H1 (cell line): ENCODE measurements around the gene CEP126. TPM values are rescaled to one million over a fixed set of nuclear protein-coding genes. Genes with fewer than 3 reads are reported as not detected.

Source experiments
- CTCF ChIA-PET: fragments of 300-600 bp; sonication (Branson Sonifier 250); formaldehyde crosslinking; loops from one replicate; lab custom pipeline; 2021; ENCODE audit not compliant: partially characterized antibody; lab: Charles Lee
- POLR2A ChIA-PET: fragments of 300-600 bp; sonication (Branson Sonifier 250); formaldehyde crosslinking; loops from one replicate; lab custom pipeline; 2021; ENCODE audit warnings: inconsistent platforms; ENCODE audit not compliant: partially characterized antibody; lab: Charles Lee
- DNase-seq, 2 experiments: peaks; one replicate each; pipeline versions ENCODE4 v3.0.0 to v3.0.0-alpha.2; 2010 to 2022; ENCODE audit warnings: low spot score in 2 of 2, low read depth in 1 of 2, mixed read lengths in 1 of 2
- FAIRE-seq: peaks from 2 replicates; lab custom pipeline; 2011; peaks lifted over from hg19 to GRCh38; lab: Jason Lieb, UNC
- H2AFZ ChIP-seq: 2 replicates; pipeline ENCODE4 v1.8.1; 2012; ENCODE audit warnings: low read length, inconsistent platforms
- H2AK5ac ChIP-seq: 2 replicates; pipeline ENCODE4 v1.6.1; 2013; ENCODE audit warnings: low read depth, low read length
- H2BK120ac ChIP-seq: replicated peaks from 2 replicates; pipeline ENCODE3; 2013; ENCODE audit warnings: low read depth, low read length, inconsistent platforms
- H2BK12ac ChIP-seq: 2 replicates; pipeline ENCODE4 v1.6.1; 2013; ENCODE audit warnings: low read depth, low read length
- H2BK15ac ChIP-seq: 2 replicates; pipeline ENCODE4 v1.6.1; 2013; ENCODE audit warnings: low read length
- H2BK20ac ChIP-seq: 2 replicates; pipeline ENCODE4 v1.6.1; 2013; ENCODE audit warnings: low read length
- H2BK5ac ChIP-seq: 2 replicates; pipeline ENCODE4 v1.6.1; 2013; ENCODE audit warnings: low read depth, low read length
- H3K14ac ChIP-seq: 2 replicates; pipeline ENCODE4 v1.6.1; 2013; ENCODE audit warnings: inconsistent platforms; ENCODE audit not compliant: insufficient read length
- H3K18ac ChIP-seq: 2 replicates; pipeline ENCODE4 v1.6.1; 2013; ENCODE audit warnings: low read length; ENCODE audit errors: extremely low read depth
- H3K23ac ChIP-seq: 2 replicates; pipeline ENCODE4 v1.6.1; 2013; ENCODE audit warnings: inconsistent platforms; ENCODE audit not compliant: insufficient read length
- H3K23me2 ChIP-seq: 2 replicates; pipeline ENCODE4 v1.6.1; 2013; ENCODE audit warnings: low read depth, low read length
- H3K27ac ChIP-seq: 2 replicates; pipeline ENCODE4 v1.6.1; 2011; ENCODE audit warnings: low read depth, low read length, inconsistent platforms
- H3K27me3 ChIP-seq, 4 experiments: replicated peaks in 1 of 4; 1 replicate in 1 of 4; 2 replicates in 3 of 4; pipeline versions ENCODE4 v1.6.1 to v1.8.1; 2011 to 2013; ENCODE audit warnings: low read length in 3 of 4, mild to moderate bottlenecking in 3 of 4, inconsistent platforms in 2 of 4, mixed read lengths in 2 of 4, moderate library complexity in 1 of 4; ENCODE audit not compliant: control insufficient read depth in 3 of 4, insufficient read depth in 3 of 4; ENCODE audit errors: extremely low read depth in 1 of 4
- H3K36me3 ChIP-seq, 4 experiments: 2 replicates each; pipeline versions ENCODE4 v1.6.1 to v1.8.1; 2011 to 2013; ENCODE audit warnings: mild to moderate bottlenecking in 4 of 4, low read length in 3 of 4, moderate library complexity in 2 of 4, control low read depth in 1 of 4, inconsistent platforms in 1 of 4; ENCODE audit not compliant: insufficient read depth in 4 of 4, control insufficient read depth in 2 of 4
- H3K4ac ChIP-seq: replicated peaks from 2 replicates; pipeline ENCODE3; 2013; ENCODE audit warnings: low read length, low read depth, mixed read lengths, inconsistent platforms; ENCODE audit not compliant: insufficient read length
- H3K4me1 ChIP-seq, 4 experiments: replicated peaks in 1 of 4; 1 replicate in 1 of 4; 2 replicates in 3 of 4; pipeline versions ENCODE4 v1.6.1 to v1.8.1; 2011 to 2013; ENCODE audit warnings: low read length in 3 of 4, inconsistent platforms in 2 of 4, mixed read lengths in 1 of 4; ENCODE audit not compliant: insufficient read depth in 4 of 4, control insufficient read depth in 3 of 4
- H3K4me2 ChIP-seq, 2 experiments: 2 replicates each; pipeline versions ENCODE4 v1.6.1 to v1.8.1; 2011 to 2013; ENCODE audit warnings: low read depth in 2 of 2, low read length in 2 of 2, control low read depth in 1 of 2, inconsistent platforms in 1 of 2, mild to moderate bottlenecking in 1 of 2; ENCODE audit not compliant: insufficient read depth in 1 of 2
- H3K4me3 ChIP-seq, 4 experiments: fragments of 200-600, 300-600 bp in 1 of 4; sonication (generic), shearing (Covaris generic), sonication (Bioruptor Twin) in 1 of 4; 2 replicates each; pipeline versions ENCODE4 v1.5.1 to v1.8.1; 2011 to 2016; ENCODE audit warnings: low read length in 4 of 4, low read depth in 3 of 4, control low read depth in 2 of 4, inconsistent platforms in 2 of 4, mild to moderate bottlenecking in 2 of 4, mixed read lengths in 1 of 4, moderate library complexity in 1 of 4; ENCODE audit not compliant: insufficient read depth in 2 of 4; ENCODE audit errors: extremely low read depth in 1 of 4
- H3K56ac ChIP-seq: replicated peaks from 2 replicates; pipeline ENCODE3; 2013; ENCODE audit warnings: low read depth, mild to moderate bottlenecking, mixed read lengths, low read length, inconsistent platforms; ENCODE audit not compliant: insufficient read length
- H3K79me1 ChIP-seq: 2 replicates; pipeline ENCODE4 v1.6.1; 2013; ENCODE audit warnings: low read depth, low read length, control low read depth
- H3K79me2 ChIP-seq, 2 experiments: 2 replicates each; pipeline versions ENCODE4 v1.6.1 to v1.8.1; 2012 to 2013; ENCODE audit warnings: low read length in 2 of 2, mild to moderate bottlenecking in 2 of 2, inconsistent platforms in 1 of 2; ENCODE audit not compliant: insufficient read depth in 2 of 2, control insufficient read depth in 1 of 2
- H3K9ac ChIP-seq, 4 experiments: replicated peaks in 1 of 4; 1 replicate in 1 of 4; 2 replicates in 3 of 4; pipeline versions ENCODE4 v1.6.1 to v1.8.1; 2011 to 2013; ENCODE audit warnings: low read depth in 3 of 4, low read length in 3 of 4, control low read depth in 2 of 4, mild to moderate bottlenecking in 2 of 4, moderate library complexity in 2 of 4, inconsistent platforms in 1 of 4; ENCODE audit errors: extremely low read depth in 1 of 4
- H3K9me3 ChIP-seq, 2 experiments: 2 replicates each; pipeline versions ENCODE4 v1.6.1 to v1.8.1; 2012 to 2013; ENCODE audit warnings: mild to moderate bottlenecking in 2 of 2, moderate library complexity in 2 of 2, control low read depth in 1 of 2, inconsistent platforms in 1 of 2, low read depth in 1 of 2, low read length in 1 of 2, mixed read lengths in 1 of 2; ENCODE audit not compliant: insufficient read depth in 2 of 2
- H4K20me1 ChIP-seq, 2 experiments: replicated peaks in 1 of 2; 2 replicates each; pipeline versions ENCODE3 to v1.8.1; 2011 to 2013; ENCODE audit warnings: inconsistent platforms in 2 of 2, low read length in 2 of 2, mild to moderate bottlenecking in 1 of 2; ENCODE audit not compliant: insufficient read depth in 2 of 2, control insufficient read depth in 1 of 2
- H4K5ac ChIP-seq: 2 replicates; pipeline ENCODE4 v1.6.1; 2013; ENCODE audit warnings: low read length, low read depth, mixed read lengths, inconsistent platforms; ENCODE audit not compliant: insufficient read length
- H4K8ac ChIP-seq: 2 replicates; pipeline ENCODE4 v1.8.0; 2013; ENCODE audit warnings: mild to moderate bottlenecking, moderate library complexity, low read length, inconsistent platforms; ENCODE audit not compliant: insufficient read depth; ENCODE audit errors: extremely low read depth
- H4K91ac ChIP-seq: replicated peaks from 2 replicates; pipeline ENCODE3; 2013; ENCODE audit warnings: low read length, mixed read lengths, inconsistent platforms; ENCODE audit not compliant: insufficient read length
- CTCF ChIP-seq, 3 experiments: IDR thresholded peaks; 1 replicate in 2 of 3; 2 replicates in 1 of 3; pipeline versions ENCODE4 v1.5.1 to v1.6.1; 2011; ENCODE audit warnings: low read length in 3 of 3, mild to moderate bottlenecking in 3 of 3, inconsistent platforms in 2 of 3, low read depth in 1 of 3, moderate library complexity in 1 of 3; ENCODE audit not compliant: insufficient read depth in 1 of 3; ENCODE audit errors: control extremely low read depth in 1 of 3
- MAFK ChIP-seq: IDR thresholded peaks from 2 replicates; pipeline ENCODE4 v1.6.1; 2012; ENCODE audit warnings: low read depth, mild to moderate bottlenecking, improper control_type of control experiment, low read length
- NRF1 ChIP-seq: IDR thresholded peaks from 2 replicates; pipeline ENCODE4 v1.6.1; 2011; ENCODE audit warnings: mild to moderate bottlenecking, low read depth, low read length, improper control_type of control experiment
- SP2 ChIP-seq: IDR thresholded peaks from 2 replicates; pipeline ENCODE4 v1.6.1; 2012; ENCODE audit warnings: mild to moderate bottlenecking, low read length, inconsistent platforms
- SP4 ChIP-seq: IDR thresholded peaks from 2 replicates; pipeline ENCODE4 v1.6.1; 2012; ENCODE audit warnings: low read length, inconsistent platforms
- USF2 ChIP-seq: IDR thresholded peaks from 2 replicates; pipeline ENCODE4 v1.6.1; 2011; ENCODE audit warnings: low read length, improper control_type of control experiment
- YY1 ChIP-seq: IDR thresholded peaks from 2 replicates; pipeline ENCODE4 v1.6.1; 2011; ENCODE audit warnings: low read depth, mild to moderate bottlenecking, low read length
- ZNF274 ChIP-seq: IDR thresholded peaks from 2 replicates; pipeline ENCODE4 v1.7.0; 2012; ENCODE audit warnings: low read length, borderline replicate concordance; ENCODE audit errors: extremely low read depth
- WGBS, 2 experiments: shearing (Covaris generic) in 1 of 2; methylation state at CpG; one replicate each; pipeline versions ENCODE4 v1.1.6 to v1.1.7; 2013 to 2015; ENCODE audit warnings: low lambda C conversion rate in 2 of 2, mixed read lengths in 2 of 2, inconsistent platforms in 1 of 2, low coverage in 1 of 2, missing lambda C conversion rate in 1 of 2; ENCODE audit not compliant: insufficient replicate concordance in 2 of 2, insufficient coverage in 1 of 2, insufficient read length in 1 of 2; ENCODE audit errors: extremely low coverage in 1 of 2, missing lambda C conversion rate in 1 of 2; 5-methylcytosine and 5-hydroxymethylcytosine counted together
- polyA plus RNA-seq, 7 experiments: library from polyadenylated mRNA; depleted of rRNA in 3 of 7; stranded (reverse) in 5 of 7; unstranded in 2 of 7; fragments of >200 nt in 5 of 7; fragments of 200-250 nt in 2 of 7; gene quantifications; 1 replicate in 5 of 7; 2 replicates in 1 of 7; 4 replicates in 1 of 7; pipeline versions ENCODE4 v1.2.1 to v1.2.3, GENCODE V29; 2011 to 2013; ENCODE audit warnings: missing spikeins in 2 of 7, mixed read lengths in 2 of 7
- total RNA-seq: library from RNA; stranded (reverse); fragmentation: NEBNext Ultra II Directional; extraction: Animal tissue kit (Norgen Biotek cat#: 25700); gene quantifications from 2 replicates; pipeline ENCODE4 v1.2.1, GENCODE V29; 2021

CEP126 gene
- total and polyA plus RNA-seq, 2 of the 8 experiments (the other 6 are each of a cell fraction or from before 2014, with no cell fraction given), result 0.76 to 1.9 TPM

- H3K9ac ChIP-seq, result no peak overlapping the region
Measured at GRCh38 chr11:101949680-101950220, 34.9 kb downstream of the CEP126 start.

More at GRCh38 chr11:101949680-101950220, 34.9 kb downstream of the CEP126 start:
- Histone ChIP-seq H3K14ac (no peak overlapping the region), H2BK15ac (no peak overlapping the region), H2AK5ac (no peak overlapping the region), H4K20me1 (no peaks in the 10 kb centered on the region), H3K18ac (no peak overlapping the region), H3K36me3 (no peaks in the 10 kb centered on the region), H3K4me3 (no peak overlapping the region), H3K79me2 (no peaks in the 10 kb centered on the region), H2BK5ac (no peak overlapping the region), H3K23ac (no peak overlapping the region), H3K79me1 (no peaks in the 10 kb centered on the region), H3K9me3 (no peaks in the 10 kb centered on the region), H4K8ac (no peak overlapping the region), H3K23me2 (no peaks in the 10 kb centered on the region; the same call in 1 of the 2 replicates), H3K4ac (no peak overlapping the region), H3K56ac (no peak overlapping the region), H2BK12ac (no peak overlapping the region), H3K4me2 (no peak overlapping the region), H4K5ac (no peak overlapping the region), H2BK20ac (no peak overlapping the region), H2BK120ac (no peak overlapping the region), H3K27ac (no peak overlapping the region), H3K4me1 (no peaks in the 10 kb centered on the region), H4K91ac (no peak overlapping the region), H2AFZ (no peak overlapping the region), H3K27me3 (no peaks in the 10 kb centered on the region)
- no peak for TF ChIP-seq SP2
- TF ChIP-seq ZNF274, result no peak
- no peak for TF ChIP-seq SP4
- TF ChIP-seq YY1, result no peak
- TF ChIP-seq NRF1, result no peak
- no peak for TF ChIP-seq MAFK
- TF ChIP-seq USF2, result no peak
- TF ChIP-seq CTCF (IDR thresholded peaks at IDR 0.05; ENCODE audit: control extremely low read depth in 1 of 3, insufficient read depth in 1 of 3, low read depth in 1 of 3, low read length in 3 of 3), result no peak
- no peak for DNase-seq
- 67% methylated on average over 1 of the region's 1 CpG; no CpG with 5 or more reads in 1 of the 2 experiments for WGBS, 2 experiments
- FAIRE-seq, result no peak
- ChIA-PET CTCF (no interaction called here), POLR2A (no interaction called here)
